HCT116 (cell line): ENCODE measurements around the gene ZNF214. TPM values are rescaled to one million over a fixed set of nuclear protein-coding genes. Genes with fewer than 3 reads are reported as not detected.

Experiments used
- ATAC-seq: fragments of 200-7000 bp; cut with Tn5 transposase; 2 replicates; pipeline ENCODE4 v1.9.1; 2020; ENCODE audit warnings: mild to moderate bottlenecking, moderate library complexity
- BruUV-seq: library from RNA; stranded (reverse); fragments of 400-500 nt; replicated peaks from 2 replicates; lab custom pipeline; 2021; lab: Mats Ljungman, UMichigan
- CTCF ChIA-PET: fragments of 300-600 bp; sonication (Branson Sonifier 250); formaldehyde crosslinking; loops from one replicate; lab custom pipeline; 2021; ENCODE audit warnings: antibody characterized with exemption; lab: Charles Lee
- POLR2A ChIA-PET: fragments of 300-600, 350-600 bp; sonication (Branson Sonifier 250); formaldehyde crosslinking; loops from one replicate; lab custom pipeline; 2021; ENCODE audit warnings: antibody characterized with exemption; lab: Charles Lee
- RAD21 ChIA-PET, 2 experiments: fragments of 300-600 bp; sonication (Branson Sonifier 250); formaldehyde crosslinking; loops; one replicate each; lab custom pipeline; 2023; ENCODE audit warnings: low total read pairs in 2 of 2; ENCODE audit not compliant: uncharacterized antibody in 2 of 2, unreplicated experiment in 2 of 2, low non-redundant PET in 1 of 2; lab: Charles Lee
- DNase-seq: peaks from one replicate; pipeline ENCODE4 v3.0.0-alpha.2; 2010; ENCODE audit warnings: low read depth, low spot score
- H2AFZ ChIP-seq: fragments of 200-600 bp; shearing (Covaris generic), sonication (generic); 2 replicates; pipeline ENCODE4 v1.6.1; 2017; ENCODE audit warnings: low read depth, mixed run types, mixed read lengths, antibody characterized with exemption, low read length; ENCODE audit not compliant: poor library complexity, severe bottlenecking
- H3K27ac ChIP-seq: 2 replicates; pipeline ENCODE4 v1.5.1; 2012; ENCODE audit warnings: low read depth, low read length
- H3K27me3 ChIP-seq: fragments of 200-600 bp; sonication (generic); 2 replicates; pipeline ENCODE4 v1.6.1; 2016; ENCODE audit warnings: mixed run types, low read length, mixed read lengths; ENCODE audit not compliant: insufficient read depth
- H3K36me3 ChIP-seq, 2 experiments: fragments of 200-500 bp in 1 of 2; fragments of 200-600 bp in 1 of 2; sonication (Bioruptor generic) in 1 of 2; sonication (generic) in 1 of 2; 2 replicates each; pipeline versions ENCODE4 v1.5.1 to v1.6.1; 2014 to 2016; ENCODE audit warnings: low read length in 2 of 2, inconsistent platforms in 1 of 2, mixed read lengths in 1 of 2, mixed run types in 1 of 2; ENCODE audit not compliant: insufficient read depth in 2 of 2, control insufficient read depth in 1 of 2
- H3K4me1 ChIP-seq, 2 experiments: fragments of 200-600 bp in 1 of 2; sonication (generic) in 1 of 2; 2 replicates each; pipeline versions ENCODE4 v1.5.1 to v1.6.1; 2012 to 2017; ENCODE audit warnings: low read length in 2 of 2, inconsistent platforms in 1 of 2, mild to moderate bottlenecking in 1 of 2, mixed read lengths in 1 of 2, mixed run types in 1 of 2, moderate library complexity in 1 of 2; ENCODE audit not compliant: insufficient read depth in 2 of 2, control insufficient read depth in 1 of 2
- H3K4me2 ChIP-seq: fragments of 200-600 bp; sonication (generic); 2 replicates; pipeline ENCODE4 v1.6.1; 2017; ENCODE audit warnings: mixed run types, low read length, mixed read lengths
- H3K4me3 ChIP-seq, 2 experiments: fragments of 200-600 bp in 1 of 2; sonication (generic) in 1 of 2; replicated peaks in 1 of 2; 2 replicates each; pipeline ENCODE4 v1.5.1; 2011 to 2016; ENCODE audit warnings: low read length in 2 of 2, control low read depth in 1 of 2, low read depth in 1 of 2, mild to moderate bottlenecking in 1 of 2, mixed read lengths in 1 of 2, mixed run types in 1 of 2
- H3K79me2 ChIP-seq: fragments of 200-600 bp; sonication (generic); 2 replicates; pipeline ENCODE4 v1.6.1; 2017; ENCODE audit warnings: mild to moderate bottlenecking, mixed run types, low read length, moderate library complexity, mixed read lengths; ENCODE audit not compliant: insufficient read depth
- H3K9ac ChIP-seq: fragments of 200-600 bp; sonication (generic); 2 replicates; pipeline ENCODE4 v1.6.1; 2016; ENCODE audit warnings: low read length, mixed read lengths
- H3K9me2 ChIP-seq: fragments of 200-600 bp; sonication (generic), shearing (Covaris generic); 2 replicates; pipeline ENCODE4 v1.6.1; 2017; ENCODE audit warnings: mixed run types, mild to moderate bottlenecking, moderate library complexity; ENCODE audit not compliant: insufficient read depth
- H3K9me3 ChIP-seq, 2 experiments: fragments of 200-500 bp in 1 of 2; fragments of 200-600 bp in 1 of 2; sonication (Bioruptor generic) in 1 of 2; sonication (generic) in 1 of 2; 2 replicates each; pipeline ENCODE4 v1.6.1; 2014 to 2017; ENCODE audit warnings: low read length in 2 of 2, mixed read lengths in 2 of 2, inconsistent platforms in 1 of 2, low read depth in 1 of 2, mild to moderate bottlenecking in 1 of 2, mixed run types in 1 of 2, moderate library complexity in 1 of 2; ENCODE audit not compliant: control insufficient read depth in 1 of 2, insufficient read depth in 1 of 2
- H4K20me1 ChIP-seq: fragments of 200-600 bp; sonication (generic), shearing (Covaris generic); 2 replicates; pipeline ENCODE4 v1.6.1; 2017; ENCODE audit warnings: mixed run types, mild to moderate bottlenecking, moderate library complexity; ENCODE audit not compliant: insufficient read depth
- CBX3 ChIP-seq: IDR thresholded peaks from 2 replicates; pipeline ENCODE4 v1.6.1; 2012; ENCODE audit warnings: low read depth
- CEBPB ChIP-seq: IDR thresholded peaks from 2 replicates; pipeline ENCODE4 v1.6.1; 2012; ENCODE audit warnings: low read depth
- CTCF ChIP-seq, 3 experiments: fragments of 200-600 bp in 1 of 3; sonication (generic) in 1 of 3; IDR thresholded peaks in 2 of 3; conservative IDR thresholded peaks in 1 of 3; 2 replicates each; pipeline ENCODE4 v1.5.1; 2012 to 2017; ENCODE audit warnings: low read depth in 2 of 3, low read length in 2 of 3, antibody characterized with exemption in 1 of 3, borderline replicate concordance in 1 of 3, control low read depth in 1 of 3, mild to moderate bottlenecking in 1 of 3, mixed read lengths in 1 of 3, mixed run types in 1 of 3, moderate library complexity in 1 of 3; ENCODE audit not compliant: insufficient read depth in 1 of 3
- EGR1 ChIP-seq: IDR thresholded peaks from 2 replicates; pipeline ENCODE4 v1.6.1; 2012; ENCODE audit warnings: low read depth
- EZH2 ChIP-seq: fragments of 200-600 bp; sonication (generic); IDR thresholded peaks from 2 replicates; pipeline ENCODE4 v1.6.1; 2017; ENCODE audit warnings: antibody characterized with exemption, mixed run types
- FOSL1 ChIP-seq: IDR thresholded peaks from 2 replicates; pipeline ENCODE4 v1.6.1; 2012; ENCODE audit warnings: low read depth
- POLR2A ChIP-seq: IDR thresholded peaks from 2 replicates; pipeline ENCODE4 v1.7.0; 2011; ENCODE audit warnings: borderline replicate concordance; ENCODE audit not compliant: insufficient read depth, insufficient read length; ENCODE audit errors: extremely low read depth
- RAD21 ChIP-seq: IDR thresholded peaks from 2 replicates; pipeline ENCODE4 v1.6.1; 2012; ENCODE audit warnings: low read depth, mild to moderate bottlenecking
- SIN3A ChIP-seq: IDR thresholded peaks from 2 replicates; pipeline ENCODE4 v1.6.1; 2012; ENCODE audit warnings: low read depth
- YY1 ChIP-seq: IDR thresholded peaks from 2 replicates; pipeline ENCODE4 v1.6.1; 2011; ENCODE audit warnings: low read length, low read depth, moderate library complexity, mild to moderate bottlenecking; ENCODE audit not compliant: insufficient replicate concordance; ENCODE audit errors: extremely low read depth
- intact Hi-C: fragments of 100-400 bp; cut with micrococcal nuclease; formaldehyde crosslinking; loops from 2 replicates; pipeline ENCODE4 v1.10.0; 2022
- total RNA-seq: library from RNA; stranded (reverse); gene quantifications from one replicate; pipeline ENCODE4 v1.2.1, GENCODE V29; 2021; ENCODE audit not compliant: unreplicated experiment
- TF ChIP-seq, protein P1 (sequence below): IDR thresholded peaks from 2 replicates; pipeline ENCODE4 v1.6.1; 2011; ENCODE audit warnings: mild to moderate bottlenecking, low read length, moderate library complexity; ENCODE audit not compliant: insufficient replicate concordance; ENCODE audit errors: extremely low read depth

ZNF214 gene
- total RNA-seq, 1 experiment from 2014 or later = 2.1 TPM

DNA sequence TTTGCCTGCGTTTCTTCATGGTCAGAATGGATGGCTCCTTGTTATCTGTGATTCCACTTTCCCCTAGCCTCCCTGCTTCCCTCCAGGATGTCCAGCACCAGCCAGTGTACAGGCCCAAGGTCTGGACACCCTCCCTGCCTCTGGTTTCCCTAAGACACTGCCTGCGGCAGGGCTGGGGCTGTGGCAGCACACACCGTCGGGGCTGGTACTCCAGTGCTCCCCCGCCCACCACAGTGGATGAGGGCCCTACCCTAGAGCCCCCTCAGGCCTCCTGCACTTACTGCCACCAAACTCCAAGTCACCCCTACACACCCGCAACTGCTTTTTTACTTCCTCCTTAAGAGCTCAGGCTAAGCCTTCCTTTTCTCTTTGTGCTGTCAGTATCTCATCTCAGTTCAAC lies 28.9 kb downstream of the ZNF214 start:
- no peaks in the 10 kb centered on the region for H3K36me3 ChIP-seq
- H3K27me3 ChIP-seq = no peaks in the 10 kb centered on the region
- H3K4me2 ChIP-seq = no peak overlapping the region
- no peak overlapping the region for H3K27ac ChIP-seq
- H3K79me2 ChIP-seq = no peaks in the 10 kb centered on the region
- ATAC-seq (no peak), DNase-seq (no peak)
- H3K9me2 ChIP-seq = no peaks in the 10 kb centered on the region
- no peaks in the 10 kb centered on the region for H4K20me1 ChIP-seq
- no peak overlapping the region for H3K4me3 ChIP-seq
- ChIA-PET CTCF (no interaction called here), RAD21 (no interaction called here), POLR2A (no interaction called here)
- no TSS peak for BruUV-seq
- H3K4me1 ChIP-seq = peaks cover 0 to 5% of the 10 kb centered on the region in 2 experiments; a peak in 1 of 4 replicates
- no peak overlapping the region for H3K9ac ChIP-seq
- TF ChIP-seq, protein P1, sequence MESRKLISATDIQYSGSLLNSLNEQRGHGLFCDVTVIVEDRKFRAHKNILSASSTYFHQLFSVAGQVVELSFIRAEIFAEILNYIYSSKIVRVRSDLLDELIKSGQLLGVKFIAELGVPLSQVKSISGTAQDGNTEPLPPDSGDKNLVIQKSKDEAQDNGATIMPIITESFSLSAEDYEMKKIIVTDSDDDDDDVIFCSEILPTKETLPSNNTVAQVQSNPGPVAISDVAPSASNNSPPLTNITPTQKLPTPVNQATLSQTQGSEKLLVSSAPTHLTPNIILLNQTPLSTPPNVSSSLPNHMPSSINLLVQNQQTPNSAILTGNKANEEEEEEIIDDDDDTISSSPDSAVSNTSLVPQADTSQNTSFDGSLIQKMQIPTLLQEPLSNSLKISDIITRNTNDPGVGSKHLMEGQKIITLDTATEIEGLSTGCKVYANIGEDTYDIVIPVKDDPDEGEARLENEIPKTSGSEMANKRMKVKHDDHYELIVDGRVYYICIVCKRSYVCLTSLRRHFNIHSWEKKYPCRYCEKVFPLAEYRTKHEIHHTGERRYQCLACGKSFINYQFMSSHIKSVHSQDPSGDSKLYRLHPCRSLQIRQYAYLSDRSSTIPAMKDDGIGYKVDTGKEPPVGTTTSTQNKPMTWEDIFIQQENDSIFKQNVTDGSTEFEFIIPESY = no peak
- TF ChIP-seq SIN3A (no peak), CEBPB (no peak), EGR1 (no peak), FOSL1 (no peak), YY1 (no peak), RAD21 (no peak), EZH2 (no peak), CTCF (IDR thresholded peaks at IDR 0.05 in 2 of 3, conservative IDR thresholded peaks at IDR 0.05 in 1 of 3; ENCODE audit: borderline replicate concordance in 1 of 3, insufficient read depth in 1 of 3, low read depth in 2 of 3, low read length in 2 of 3) (no peak), POLR2A (no peak), CBX3 (no peak)
- H3K9me3 ChIP-seq = no peaks in the 10 kb centered on the region
- no peak overlapping the region for H2AFZ ChIP-seq
- intact Hi-C loops = no loop called here
